ENCODE data around the gene NKX2-1. TPM values are rescaled to one million over a fixed set of nuclear protein-coding genes. Genes with fewer than 3 reads are reported as not detected.

Gene NKX2-1
- total RNA-seq, 2 donors from 2014 or later = not detected

GRCh38 chr14:36474593-36474992, 45.4 kb downstream of the NKX2-1 start:
- no peaks in the 10 kb centered on the region for H3K9me3 ChIP-seq
- no peak for TF ChIP-seq CTCF (IDR thresholded peaks at IDR 0.05)

GRCh38 chr14:36471431-36471830, 48.6 kb downstream of the NKX2-1 start:
- no peak for DNase-seq (ENCODE audit: low spot score)
- Histone ChIP-seq H3K27me3 (peaks cover 0 to 6% of the 10 kb centered on the region in 2 donors), H3K27ac (no peak overlapping the region), H3K4me1 (no peaks in the 10 kb centered on the region), H3K4me3 (no peak overlapping the region), H3K36me3 (no peaks in the 10 kb centered on the region), H3K9me3 (no peaks in the 10 kb centered on the region)
- no peak for TF ChIP-seq CTCF (IDR thresholded peaks at IDR 0.05)

More at GRCh38 chr14:36474593-36474992, 45.4 kb downstream of the NKX2-1 start:
- H3K36me3 ChIP-seq = no peaks in the 10 kb centered on the region
- H3K4me1 ChIP-seq = no peaks in the 10 kb centered on the region
- H3K27ac ChIP-seq = no peak overlapping the region
- H3K27me3 ChIP-seq = peaks cover 0 to 6% of the 10 kb centered on the region in 2 donors
- no peak for DNase-seq (ENCODE audit: low spot score)
- H3K4me3 ChIP-seq = no peak overlapping the region

GRCh38 chr14:36467332-36467731, 52.7 kb downstream of the NKX2-1 start:
- Histone ChIP-seq H3K4me1 (no peaks in the 10 kb centered on the region), H3K36me3 (no peaks in the 10 kb centered on the region), H3K27me3 (no peaks in the 10 kb centered on the region), H3K4me3 (no peak overlapping the region), H3K27ac (no peak overlapping the region), H3K9me3 (no peaks in the 10 kb centered on the region)
- no peak for TF ChIP-seq CTCF (IDR thresholded peaks at IDR 0.05)
- DNase-seq (ENCODE audit: low spot score) = no peak

Other genes with a start within 250 kb of the NKX2-1 start
- 10 to 100 TPM in 1 of 2 donors, 1 to 10 TPM in 1; 4.5 to 10.1 TPM for gene MBIP, start 199.6 kb downstream of the NKX2-1 start, total RNA-seq
- not detected for gene NKX2-8, start 62.4 kb upstream of the NKX2-1 start, total RNA-seq
- gene PAX9, start 141.6 kb upstream of the NKX2-1 start, total RNA-seq = not detected

Data from right atrium auricular region (tissue), 2 donors.